A673 (cell line): Measurements from ENCODE around the gene SLC35F1. TPM values are rescaled to one million over a fixed set of nuclear protein-coding genes. Genes with fewer than 3 reads are reported as not detected.
A peak's percentile ranks its signal among the peaks of the same experiment; 100 is the strongest.

Experiments used
- BruUV-seq: library from RNA; stranded (reverse); fragments of 400-500 nt; replicated peaks from 2 replicates; lab custom pipeline; 2021; lab: Mats Ljungman, UMichigan
- CTCF ChIA-PET: fragments of 300-600 bp; sonication (Branson Sonifier 250); formaldehyde crosslinking; loops from one replicate; lab custom pipeline; 2022; ENCODE audit warnings: antibody characterized with exemption; lab: Charles Lee
- POLR2A ChIA-PET: fragments of 300-600 bp; sonication (Branson Sonifier 250); formaldehyde crosslinking; loops from one replicate; lab custom pipeline; 2022; ENCODE audit warnings: antibody characterized with exemption; ENCODE audit not compliant: low non-redundant PET; lab: Charles Lee
- DNase-seq: peaks from one replicate; pipeline ENCODE4 v3.0.0-alpha.2; 2015; ENCODE audit warnings: low spot score
- H3K27ac ChIP-seq: fragments of 200-600 bp; sonication (generic); 2 replicates; pipeline ENCODE4 v1.5.1; 2016; ENCODE audit warnings: mixed run types, low read depth, mild to moderate bottlenecking, mixed read lengths, antibody characterized with exemption, low read length; ENCODE audit not compliant: poor library complexity, severe bottlenecking
- H3K27me3 ChIP-seq: fragments of 200-600 bp; sonication (generic); replicated peaks from 2 replicates; pipeline ENCODE4 v1.6.1; 2017; ENCODE audit warnings: mixed run types, low read depth, mild to moderate bottlenecking, mixed read lengths, antibody characterized with exemption, low read length; ENCODE audit not compliant: insufficient read depth, poor library complexity
- H3K36me3 ChIP-seq: fragments of 200-600 bp; sonication (generic); 2 replicates; pipeline ENCODE4 v1.6.1; 2016; ENCODE audit warnings: mixed run types, mild to moderate bottlenecking, mixed read lengths, antibody characterized with exemption, low read length; ENCODE audit not compliant: insufficient read depth, poor library complexity, severe bottlenecking
- H3K4me1 ChIP-seq: fragments of 200-600 bp; sonication (generic); 2 replicates; pipeline ENCODE4 v1.6.1; 2017; ENCODE audit warnings: mixed run types, mild to moderate bottlenecking, mixed read lengths, antibody characterized with exemption, low read length; ENCODE audit not compliant: insufficient read depth, poor library complexity, severe bottlenecking
- H3K4me3 ChIP-seq: fragments of 200-600 bp; sonication (generic); 2 replicates; pipeline ENCODE4 v1.5.1; 2016; ENCODE audit warnings: low read depth, mixed run types, mild to moderate bottlenecking, mixed read lengths, low read length; ENCODE audit not compliant: poor library complexity, severe bottlenecking
- H3K9me3 ChIP-seq: fragments of 200-600 bp; sonication (generic); 2 replicates; pipeline ENCODE4 v1.6.1; 2016; ENCODE audit warnings: mixed run types, low read depth, mild to moderate bottlenecking, mixed read lengths, antibody characterized with exemption, low read length; ENCODE audit not compliant: poor library complexity, severe bottlenecking
- EZH2 ChIP-seq: fragments of 200-600 bp; sonication (generic); IDR thresholded peaks from 2 replicates; pipeline ENCODE4 v1.6.1; 2017; ENCODE audit warnings: borderline replicate concordance, low read depth, mild to moderate bottlenecking, mixed read lengths, antibody characterized with exemption, low read length; ENCODE audit not compliant: poor library complexity, severe bottlenecking
- intact Hi-C: fragments of 100-400 bp; cut with micrococcal nuclease; formaldehyde crosslinking; loops from one replicate; pipeline ENCODE4 v1.10.0; 2022; ENCODE audit not compliant: unreplicated experiment
- total RNA-seq: library from RNA; stranded (reverse); gene quantifications from 2 replicates; pipeline ENCODE4 v1.2.3, GENCODE V29; 2021
- TF ChIP-seq, protein P1 (sequence below): fragments of 300-800, 200-600 bp; sonication (generic); conservative IDR thresholded peaks from 2 replicates; pipeline ENCODE4 v1.5.1; 2017; ENCODE audit warnings: low read depth, mild to moderate bottlenecking, antibody characterized with exemption, low read length, moderate library complexity, mixed read lengths

SLC35F1 gene
- total RNA-seq, 1 experiment from 2014 or later = 5.3 TPM

DNA sequence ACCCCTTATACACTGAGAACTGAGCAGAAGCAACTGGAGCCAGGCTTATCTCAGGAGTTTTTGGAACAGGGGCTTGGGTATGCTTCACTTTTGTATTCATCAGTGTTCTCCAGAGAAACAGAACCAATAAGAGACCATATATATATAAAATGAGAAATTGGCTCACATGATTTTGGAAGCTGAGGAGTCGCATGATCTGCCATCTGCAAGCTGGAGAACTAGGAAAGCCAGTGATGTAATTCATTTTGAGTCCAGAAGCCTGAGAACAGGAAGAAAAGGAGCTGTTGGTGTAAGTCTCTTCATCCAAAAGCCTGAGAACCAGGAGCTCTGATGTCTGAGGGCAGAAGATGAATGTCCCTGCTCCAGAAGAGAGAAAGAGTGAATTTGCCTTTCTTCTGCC lies 272.0 kb downstream of the SLC35F1 start:
- H3K27me3 ChIP-seq = no peaks in the 10 kb centered on the region
- no peak for DNase-seq
- intact Hi-C loops = no loop called here
- TF ChIP-seq, protein P1, sequence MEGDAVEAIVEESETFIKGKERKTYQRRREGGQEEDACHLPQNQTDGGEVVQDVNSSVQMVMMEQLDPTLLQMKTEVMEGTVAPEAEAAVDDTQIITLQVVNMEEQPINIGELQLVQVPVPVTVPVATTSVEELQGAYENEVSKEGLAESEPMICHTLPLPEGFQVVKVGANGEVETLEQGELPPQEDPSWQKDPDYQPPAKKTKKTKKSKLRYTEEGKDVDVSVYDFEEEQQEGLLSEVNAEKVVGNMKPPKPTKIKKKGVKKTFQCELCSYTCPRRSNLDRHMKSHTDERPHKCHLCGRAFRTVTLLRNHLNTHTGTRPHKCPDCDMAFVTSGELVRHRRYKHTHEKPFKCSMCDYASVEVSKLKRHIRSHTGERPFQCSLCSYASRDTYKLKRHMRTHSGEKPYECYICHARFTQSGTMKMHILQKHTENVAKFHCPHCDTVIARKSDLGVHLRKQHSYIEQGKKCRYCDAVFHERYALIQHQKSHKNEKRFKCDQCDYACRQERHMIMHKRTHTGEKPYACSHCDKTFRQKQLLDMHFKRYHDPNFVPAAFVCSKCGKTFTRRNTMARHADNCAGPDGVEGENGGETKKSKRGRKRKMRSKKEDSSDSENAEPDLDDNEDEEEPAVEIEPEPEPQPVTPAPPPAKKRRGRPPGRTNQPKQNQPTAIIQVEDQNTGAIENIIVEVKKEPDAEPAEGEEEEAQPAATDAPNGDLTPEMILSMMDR = no peak
- TF ChIP-seq EZH2 = no peak
- POLR2A ChIA-PET = no interaction called here
- no peaks in the 10 kb centered on the region for H3K9me3 ChIP-seq
- no TSS peak for BruUV-seq
- no peak overlapping the region for H3K4me3 ChIP-seq
- no peaks in the 10 kb centered on the region for H3K36me3 ChIP-seq
- H3K4me1 ChIP-seq = peaks cover 5% of the 10 kb centered on the region
- no peak overlapping the region for H3K27ac ChIP-seq
- CTCF ChIA-PET = no interaction called here

DNA sequence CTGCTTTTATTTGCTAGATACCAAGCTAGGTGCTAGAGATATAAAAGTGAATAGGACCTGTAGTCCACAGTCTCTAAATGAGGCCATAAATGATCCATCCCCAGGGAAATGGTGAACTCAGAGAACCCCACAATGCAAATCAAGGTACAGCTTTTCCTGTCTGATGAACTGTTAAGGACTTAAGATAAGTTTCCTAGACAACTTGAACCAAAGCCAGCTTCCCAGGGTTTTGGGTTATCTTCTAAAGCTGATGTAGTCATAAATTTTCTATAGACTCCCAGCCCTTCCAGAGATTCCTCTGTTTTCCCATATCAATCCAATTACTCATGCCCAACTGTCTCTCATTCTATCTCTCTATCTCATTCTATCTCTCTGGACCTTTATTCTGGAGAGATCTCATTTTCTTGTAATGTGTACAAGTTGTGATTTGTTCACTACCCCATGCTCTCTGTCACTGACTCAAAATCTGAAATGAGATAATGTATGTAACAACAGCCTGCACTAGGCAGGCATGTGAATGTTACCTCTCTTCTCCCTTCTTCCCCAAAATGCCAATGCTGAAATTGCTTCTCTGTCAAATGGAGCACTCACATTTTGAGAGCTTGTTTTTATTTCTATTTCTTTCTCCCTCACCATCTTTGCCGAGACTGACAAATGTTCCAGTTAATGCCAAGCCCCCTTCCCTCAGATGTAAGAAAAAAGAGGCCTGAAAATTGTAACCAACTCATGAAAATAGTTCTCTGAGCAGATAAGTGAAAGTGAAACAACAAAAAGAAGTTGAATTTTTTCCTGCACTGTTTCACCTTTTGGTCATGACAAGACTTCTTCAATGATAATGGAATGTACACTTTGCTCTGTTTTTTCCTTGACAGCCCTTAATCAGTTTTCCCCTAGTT lies 279.9 kb downstream of the SLC35F1 start:
- Histone ChIP-seq H3K27ac (peak overlapping the region; percentile 64), H3K27me3 (no peaks in the 10 kb centered on the region), H3K4me1 (peaks cover 39% of the 10 kb centered on the region), H3K36me3 (no peaks in the 10 kb centered on the region), H3K4me3 (peak overlapping the region; percentile 3), H3K9me3 (no peaks in the 10 kb centered on the region)
- DNase-seq = peak; percentile 78
- ChIA-PET CTCF (no interaction called here), POLR2A (no interaction called here)
- no TSS peak for BruUV-seq
- intact Hi-C loops = no loop called here
- no peak for TF ChIP-seq EZH2
- TF ChIP-seq, protein P1 = no peak

DNA sequence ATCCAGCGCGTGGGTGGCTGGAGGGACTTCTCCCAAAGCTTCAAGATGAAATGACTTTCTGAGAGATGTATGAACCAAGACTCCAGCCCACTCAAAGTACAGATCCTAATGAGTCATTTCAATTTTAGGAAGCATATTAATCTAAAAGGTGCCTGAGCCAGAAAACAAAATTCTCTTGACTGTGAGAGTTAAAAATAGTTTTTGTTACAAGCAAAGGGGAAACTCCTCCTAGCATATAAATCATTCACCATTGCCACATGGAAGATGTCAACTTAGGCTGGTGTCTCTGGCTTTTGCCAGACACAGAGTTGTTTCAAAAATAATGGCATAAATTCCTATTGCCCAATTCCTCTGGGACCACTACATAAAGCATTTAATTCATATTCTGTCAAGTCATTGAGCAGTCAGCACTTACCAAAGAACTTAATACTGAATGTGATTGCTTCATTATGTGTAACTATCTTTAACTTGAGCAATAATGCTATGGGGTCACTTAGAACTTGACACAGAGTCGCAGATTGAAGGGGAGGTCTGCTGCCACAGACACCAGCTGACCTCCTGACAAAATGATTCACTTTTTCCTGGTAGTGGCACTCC lies 280.6 kb downstream of the SLC35F1 start:
- ChIA-PET POLR2A (no interaction called here), CTCF (no interaction called here)
- intact Hi-C loops = no loop called here
- Histone ChIP-seq H3K27me3 (no peaks in the 10 kb centered on the region), H3K4me3 (peak overlapping the region; percentile 3), H3K4me1 (peaks cover 45% of the 10 kb centered on the region), H3K36me3 (no peaks in the 10 kb centered on the region), H3K27ac (peak overlapping the region; percentile 64), H3K9me3 (no peaks in the 10 kb centered on the region)
- BruUV-seq = no TSS peak
- peak; percentile 89 for DNase-seq
- no peak for TF ChIP-seq EZH2
- TF ChIP-seq, protein P1 = no peak
